Measurements from ENCODE around the gene FAIM2.

Gene FAIM2

DNA sequence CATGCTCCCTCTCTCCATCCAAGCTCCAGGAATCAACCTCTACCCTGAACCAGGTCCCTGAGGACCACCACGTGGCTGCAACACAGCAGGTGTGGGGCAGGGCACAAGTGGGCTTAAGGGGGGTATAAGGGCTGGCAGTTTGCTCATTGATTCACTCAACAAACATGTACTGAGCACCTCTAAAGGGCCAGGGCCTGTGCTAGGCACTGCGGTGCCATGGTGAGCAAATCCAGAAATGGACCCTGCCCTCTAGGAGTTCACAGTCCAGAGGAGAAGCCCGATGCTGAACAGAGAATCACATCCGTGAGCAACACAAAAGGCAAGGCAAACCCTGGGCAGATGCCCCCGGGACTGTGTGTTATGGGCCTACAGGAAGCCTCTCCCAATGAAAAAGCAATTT, 40.3 kb upstream of the FAIM2 start:
- Histone ChIP-seq H3K9ac (ENCODE audit: low read depth, low read length) (no peak overlapping the region), H3K4me1 (ENCODE audit: insufficient read depth, low read length) (peaks cover 11% of the 10 kb centered on the region), H3K36me3 (ENCODE audit: insufficient read depth, low read length) (no peaks in the 10 kb centered on the region), H3K9me3 (ENCODE audit: control insufficient read depth, insufficient read depth, low read length) (no peaks in the 10 kb centered on the region)

DNA sequence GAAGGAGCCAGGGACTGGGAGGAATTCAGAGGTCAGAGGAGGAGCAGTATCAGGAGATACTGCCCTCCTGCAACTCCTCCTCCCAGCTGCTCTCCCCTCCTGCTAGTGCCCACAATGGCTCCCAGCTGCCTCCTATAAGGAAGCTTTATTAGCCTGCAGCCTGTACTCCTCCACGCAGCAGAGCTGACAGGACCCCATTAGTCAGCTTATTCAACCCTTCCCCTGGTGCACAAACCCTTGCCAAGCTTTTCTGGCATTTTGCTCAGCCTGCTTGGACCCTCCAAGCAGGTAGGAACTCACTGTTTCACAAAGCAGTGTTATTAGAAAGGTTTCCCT, 39.9 kb upstream of the FAIM2 start:
- Histone ChIP-seq H3K36me3 (ENCODE audit: insufficient read depth, low read length) (no peaks in the 10 kb centered on the region), H3K9ac (ENCODE audit: low read depth, low read length) (no peak overlapping the region), H3K4me1 (ENCODE audit: insufficient read depth, low read length) (peaks cover 11% of the 10 kb centered on the region), H3K9me3 (ENCODE audit: control insufficient read depth, insufficient read depth, low read length) (no peaks in the 10 kb centered on the region)

DNA sequence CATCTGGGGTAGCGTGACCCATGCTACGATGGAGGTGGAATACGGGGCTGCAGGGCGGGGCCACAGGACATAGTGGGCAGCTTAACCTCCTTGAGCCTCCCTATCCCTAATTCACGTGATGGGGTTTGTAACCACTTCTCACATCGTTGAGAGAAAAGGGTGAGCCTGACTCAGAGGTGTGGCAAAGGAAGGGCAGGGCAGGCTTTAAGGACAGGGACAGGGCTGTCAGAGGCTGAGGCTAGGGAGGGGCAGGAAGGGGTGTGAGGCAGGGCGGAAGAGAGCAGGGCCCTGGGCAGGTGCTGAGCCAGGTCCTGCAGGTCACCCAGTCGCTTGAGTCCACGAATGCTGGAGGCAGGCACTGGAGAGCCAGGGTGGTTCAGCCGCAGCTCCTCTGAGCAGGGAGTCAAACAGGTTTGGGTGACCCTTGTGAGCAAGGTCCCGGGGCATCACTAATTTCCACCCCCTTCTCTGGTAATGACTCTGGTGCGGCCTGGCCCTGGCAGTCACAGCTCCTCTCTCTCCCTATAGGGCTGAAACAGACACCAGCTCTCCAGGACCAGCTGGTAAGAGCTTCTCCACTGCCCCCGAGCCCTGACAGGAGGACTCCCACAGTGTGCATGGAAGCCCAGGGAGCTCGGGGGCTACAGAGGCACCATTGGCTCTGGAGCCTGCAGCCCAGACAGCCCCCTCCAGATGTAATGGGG, 39.4 kb upstream of the FAIM2 start:
- Histone ChIP-seq H3K9me3 (ENCODE audit: control insufficient read depth, insufficient read depth, low read length) (no peaks in the 10 kb centered on the region), H3K4me1 (ENCODE audit: insufficient read depth, low read length) (peaks cover 11% of the 10 kb centered on the region), H3K9ac (ENCODE audit: low read depth, low read length) (no peak overlapping the region), H3K36me3 (ENCODE audit: insufficient read depth, low read length) (no peaks in the 10 kb centered on the region)

DNA sequence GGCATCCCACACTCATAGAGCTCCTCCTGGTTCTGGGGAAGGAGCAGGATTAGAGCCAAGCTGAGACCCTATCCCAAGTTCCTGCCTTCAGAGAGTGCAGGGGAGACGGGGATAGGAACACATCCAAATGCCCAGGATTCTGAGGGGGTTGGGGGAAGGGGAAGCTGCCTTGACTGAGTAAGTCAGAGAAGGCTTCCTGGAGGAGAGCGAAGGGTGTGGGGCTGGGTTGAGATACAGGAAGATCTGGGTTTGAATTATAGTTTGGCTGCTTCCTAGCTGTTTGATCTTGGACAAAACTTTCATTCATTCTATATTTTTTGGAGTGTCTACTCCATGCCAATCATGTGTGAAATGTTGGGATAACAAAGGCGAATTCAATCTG, 38.8 kb upstream of the FAIM2 start:
- H3K9me3 ChIP-seq (ENCODE audit: control insufficient read depth, insufficient read depth, low read length), result no peaks in the 10 kb centered on the region
- no peak overlapping the region for H3K9ac ChIP-seq (ENCODE audit: low read depth, low read length)
- H3K36me3 ChIP-seq (ENCODE audit: insufficient read depth, low read length), result no peaks in the 10 kb centered on the region
- H3K4me1 ChIP-seq (ENCODE audit: insufficient read depth, low read length), result peaks cover 11% of the 10 kb centered on the region

DNA sequence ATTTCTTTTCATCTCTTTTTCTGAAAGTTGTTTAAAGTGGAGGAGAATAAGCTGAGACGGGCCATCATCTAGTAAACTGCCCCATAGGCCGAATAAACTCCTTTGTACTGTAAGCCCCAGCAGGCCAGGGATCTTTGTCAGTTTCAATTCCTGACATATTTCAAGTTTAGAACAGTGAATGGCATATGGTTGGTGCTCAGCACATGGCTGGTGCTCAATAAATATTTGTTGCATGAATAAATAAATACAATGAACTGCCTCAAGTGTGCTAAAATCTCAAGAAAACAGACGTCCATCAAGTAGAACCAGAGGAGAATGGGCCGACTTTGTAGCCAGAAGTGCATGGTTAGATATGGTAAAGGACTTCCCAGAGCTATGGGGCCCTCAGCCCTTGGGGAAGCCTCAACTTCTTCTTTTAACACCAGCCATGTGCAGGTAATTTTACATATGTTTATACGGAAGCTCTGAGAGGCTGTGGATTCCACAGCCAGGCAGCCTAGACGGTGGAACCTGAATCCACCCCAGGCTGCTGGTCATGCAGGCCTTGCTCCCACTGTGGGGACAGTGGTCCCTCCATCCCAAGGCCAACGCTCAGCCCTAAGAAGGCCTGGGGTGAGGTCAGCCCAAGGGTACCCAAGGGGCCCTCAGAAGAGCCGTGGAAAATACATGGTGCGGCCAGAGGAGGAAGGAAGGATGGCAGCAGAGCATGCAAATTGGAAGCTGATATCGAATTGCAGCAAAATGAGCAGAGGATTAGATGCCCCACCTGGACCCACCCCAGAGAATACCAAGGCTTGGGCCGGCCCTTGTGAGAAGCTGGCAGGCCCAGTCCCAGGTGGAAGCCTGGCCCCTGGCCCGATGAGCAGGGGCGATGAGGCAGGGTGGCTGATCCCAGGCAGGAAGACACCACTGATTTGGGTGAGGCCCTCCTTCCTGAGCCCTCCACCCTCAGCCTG, 38.1 kb upstream of the FAIM2 start:
- Histone ChIP-seq H3K36me3 (ENCODE audit: insufficient read depth, low read length) (no peaks in the 10 kb centered on the region), H3K9ac (ENCODE audit: low read depth, low read length) (no peak overlapping the region), H3K9me3 (ENCODE audit: control insufficient read depth, insufficient read depth, low read length) (no peaks in the 10 kb centered on the region), H3K4me1 (ENCODE audit: insufficient read depth, low read length) (peaks cover 11% of the 10 kb centered on the region)

DNA sequence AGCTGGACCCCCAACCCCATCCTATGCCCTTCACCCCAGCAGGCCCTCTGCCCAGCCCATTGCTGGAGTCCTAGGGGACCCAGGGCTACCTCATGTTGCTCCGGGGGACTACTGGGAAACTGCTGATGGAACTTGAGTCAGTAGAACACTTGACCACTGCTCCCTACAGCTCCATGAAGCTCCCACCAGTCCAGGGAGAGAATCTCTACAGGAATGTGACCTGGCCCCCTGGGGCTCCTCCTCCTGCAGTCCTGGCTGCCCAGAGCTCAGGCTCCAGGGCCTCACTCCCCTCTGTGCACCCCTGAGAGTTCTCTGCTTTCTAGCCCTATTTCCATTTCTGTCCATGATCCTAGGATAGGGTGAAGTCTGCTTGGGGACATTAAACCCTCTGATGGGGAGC, 36.0 kb upstream of the FAIM2 start:
- Histone ChIP-seq H3K9ac (ENCODE audit: low read depth, low read length) (no peak overlapping the region), H3K4me1 (ENCODE audit: insufficient read depth, low read length) (no peaks in the 10 kb centered on the region; the same call in 1 of the 2 replicates), H3K9me3 (ENCODE audit: control insufficient read depth, insufficient read depth, low read length) (no peaks in the 10 kb centered on the region), H3K36me3 (ENCODE audit: insufficient read depth, low read length) (no peaks in the 10 kb centered on the region)

DNA sequence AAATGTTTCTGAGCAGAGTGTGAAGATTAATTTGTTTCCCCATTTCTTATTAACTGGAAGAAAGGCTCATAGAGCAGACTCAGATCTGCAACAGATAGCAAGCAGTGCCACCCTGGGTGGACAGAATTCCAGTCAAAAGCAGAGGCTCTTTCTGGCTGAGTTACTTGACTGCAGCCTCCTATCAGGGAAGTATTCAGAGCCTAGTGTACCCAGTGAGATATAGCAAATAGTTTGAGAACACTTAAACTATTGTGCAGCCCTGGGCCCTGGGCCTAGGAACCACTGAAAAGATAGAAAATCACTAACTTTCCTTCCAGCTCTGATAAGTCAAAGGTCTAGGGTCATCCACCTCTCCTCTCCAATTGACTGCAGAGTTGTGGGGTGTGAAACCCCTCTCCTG, 35.6 kb upstream of the FAIM2 start:
- Histone ChIP-seq H3K4me1 (ENCODE audit: insufficient read depth, low read length) (no peaks in the 10 kb centered on the region; the same call in 1 of the 2 replicates), H3K36me3 (ENCODE audit: insufficient read depth, low read length) (no peaks in the 10 kb centered on the region), H3K9me3 (ENCODE audit: control insufficient read depth, insufficient read depth, low read length) (no peaks in the 10 kb centered on the region), H3K9ac (ENCODE audit: low read depth, low read length) (no peak overlapping the region)

DNA sequence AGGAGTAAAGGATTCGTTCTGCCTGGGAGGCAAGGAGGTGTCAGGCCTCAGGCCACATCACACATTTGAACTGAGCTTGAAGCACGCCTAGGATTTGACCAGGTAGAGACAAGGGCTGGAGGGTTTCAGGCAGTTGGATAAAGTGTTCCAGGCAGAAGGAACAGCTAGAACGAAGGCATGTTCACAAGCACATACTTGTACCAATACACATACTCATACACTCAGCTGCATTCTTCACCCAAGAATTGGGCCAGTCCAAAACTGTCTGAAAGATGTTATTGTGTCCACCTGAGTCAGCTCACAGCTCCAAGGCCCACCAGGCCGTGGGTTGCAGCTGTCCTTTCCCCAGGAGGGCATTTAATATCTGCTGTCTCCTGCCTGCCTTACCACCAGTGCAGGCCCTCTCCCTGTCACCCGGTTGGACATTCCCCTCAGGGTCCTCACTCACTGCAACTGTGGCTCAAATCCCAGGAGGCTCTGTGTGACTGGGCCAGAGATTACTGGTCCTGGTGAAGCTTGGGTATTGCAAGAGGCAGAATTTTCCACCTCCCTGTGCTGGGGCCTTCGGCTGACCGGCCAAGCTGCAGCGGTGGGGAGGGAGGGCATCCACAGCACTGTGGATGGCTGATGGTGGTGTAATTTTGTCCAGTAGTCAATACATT, 34.1 kb upstream of the FAIM2 start:
- no peaks in the 10 kb centered on the region for H3K36me3 ChIP-seq (ENCODE audit: insufficient read depth, low read length)
- H3K9me3 ChIP-seq (ENCODE audit: control insufficient read depth, insufficient read depth, low read length), result no peaks in the 10 kb centered on the region
- no peaks in the 10 kb centered on the region; the same call in 1 of the 2 replicates for H3K4me1 ChIP-seq (ENCODE audit: insufficient read depth, low read length)
- H3K9ac ChIP-seq (ENCODE audit: low read depth, low read length), result no peak overlapping the region

DNA sequence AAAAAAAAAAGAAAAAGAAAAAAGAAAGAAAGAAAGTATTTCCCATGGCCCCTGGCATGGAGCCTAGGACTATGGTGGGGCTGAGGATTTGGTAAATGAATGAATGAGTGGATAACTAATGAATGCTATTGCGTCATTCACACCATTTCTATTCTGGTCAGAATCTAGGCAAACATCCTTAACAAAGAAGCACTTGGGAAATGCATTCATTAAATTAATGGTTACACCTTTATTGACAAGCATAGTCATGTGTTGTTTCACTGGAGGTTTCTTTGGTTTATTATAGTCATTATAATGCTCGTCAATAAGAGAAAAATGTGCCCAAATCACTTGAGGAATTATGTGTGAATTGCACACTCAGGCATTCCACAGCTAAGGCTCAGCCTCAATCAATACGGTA, 33.2 kb upstream of the FAIM2 start:
- Histone ChIP-seq H3K36me3 (ENCODE audit: insufficient read depth, low read length) (no peaks in the 10 kb centered on the region), H3K9me3 (ENCODE audit: control insufficient read depth, insufficient read depth, low read length) (no peaks in the 10 kb centered on the region), H3K9ac (ENCODE audit: low read depth, low read length) (no peak overlapping the region), H3K4me1 (ENCODE audit: insufficient read depth, low read length) (no peaks in the 10 kb centered on the region)

DNA sequence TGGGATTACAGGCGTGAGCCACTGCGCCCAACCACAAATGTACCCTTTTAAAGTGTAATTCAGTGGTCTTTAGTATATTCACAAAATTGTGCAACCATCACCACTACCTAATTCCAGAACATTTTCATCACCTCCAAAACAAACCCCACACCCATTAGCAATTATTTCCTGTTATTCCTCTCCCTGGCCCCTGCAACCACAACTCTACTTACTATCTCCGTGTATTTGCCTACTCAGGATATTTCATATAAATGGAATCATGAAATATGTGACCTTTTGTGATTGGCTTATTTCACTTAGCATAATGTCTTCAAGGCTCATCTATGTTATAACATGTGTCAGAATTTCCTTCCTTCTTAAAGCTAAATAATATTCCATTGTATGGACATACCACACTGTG, 30.8 kb upstream of the FAIM2 start:
- Histone ChIP-seq H3K9ac (ENCODE audit: low read depth, low read length) (no peak overlapping the region), H3K4me1 (ENCODE audit: insufficient read depth, low read length) (no peaks in the 10 kb centered on the region), H3K9me3 (ENCODE audit: control insufficient read depth, insufficient read depth, low read length) (no peaks in the 10 kb centered on the region), H3K36me3 (ENCODE audit: insufficient read depth, low read length) (no peaks in the 10 kb centered on the region)

DNA sequence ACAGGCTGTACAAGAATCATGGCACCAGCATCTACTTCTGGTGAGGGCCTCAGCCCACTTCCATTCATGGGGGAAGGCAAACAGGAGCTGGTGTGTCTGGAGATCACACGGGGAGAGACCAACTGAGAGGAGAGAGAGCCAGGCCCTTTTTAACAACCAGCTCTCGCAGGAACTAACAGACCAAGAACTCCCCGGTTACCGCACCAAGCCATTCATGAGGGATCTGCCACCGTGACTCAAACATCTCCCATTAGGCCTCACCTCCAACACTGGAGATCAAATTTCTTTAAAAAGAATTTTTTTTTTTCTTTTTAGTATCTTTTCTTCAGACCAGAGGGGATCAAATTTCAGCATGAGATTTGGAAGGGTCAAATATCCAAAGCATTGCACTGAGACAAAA, 30.1 kb upstream of the FAIM2 start:
- H3K9me3 ChIP-seq (ENCODE audit: control insufficient read depth, insufficient read depth, low read length), result no peaks in the 10 kb centered on the region
- no peaks in the 10 kb centered on the region for H3K36me3 ChIP-seq (ENCODE audit: insufficient read depth, low read length)
- H3K9ac ChIP-seq (ENCODE audit: low read depth, low read length), result no peak overlapping the region
- no peaks in the 10 kb centered on the region for H3K4me1 ChIP-seq (ENCODE audit: insufficient read depth, low read length)

DNA sequence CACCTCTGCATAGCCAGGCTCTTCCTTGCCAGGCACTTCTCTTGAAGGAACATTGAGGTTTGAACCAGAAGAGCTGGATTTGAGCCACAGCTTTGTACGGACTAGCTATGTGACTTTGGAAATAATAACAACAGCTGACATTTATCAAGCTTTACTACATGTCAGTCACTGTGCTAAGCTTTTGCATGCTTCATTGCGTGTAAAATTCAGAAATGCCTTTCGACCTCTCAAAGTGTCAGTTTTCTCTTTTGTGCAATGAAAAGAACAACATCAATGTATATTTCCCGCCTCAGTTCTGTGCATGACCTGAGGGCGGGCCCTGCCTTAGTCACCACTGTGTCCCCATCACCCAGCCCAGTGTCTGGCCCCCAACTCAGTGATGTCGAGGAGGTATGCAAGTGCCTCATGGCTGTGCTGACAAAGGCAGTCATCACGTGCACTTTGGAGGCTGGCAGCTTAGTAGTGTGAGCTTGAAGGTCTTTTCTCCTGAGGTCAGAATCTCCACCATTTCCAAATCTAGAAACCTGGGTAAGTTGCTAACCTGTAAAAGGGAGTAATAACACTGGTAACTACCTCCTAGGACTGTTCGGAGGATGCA, 28.9 kb upstream of the FAIM2 start:
- Histone ChIP-seq H3K36me3 (ENCODE audit: insufficient read depth, low read length) (no peaks in the 10 kb centered on the region), H3K9me3 (ENCODE audit: control insufficient read depth, insufficient read depth, low read length) (no peaks in the 10 kb centered on the region), H3K4me1 (ENCODE audit: insufficient read depth, low read length) (no peaks in the 10 kb centered on the region), H3K9ac (ENCODE audit: low read depth, low read length) (no peak overlapping the region)

DNA sequence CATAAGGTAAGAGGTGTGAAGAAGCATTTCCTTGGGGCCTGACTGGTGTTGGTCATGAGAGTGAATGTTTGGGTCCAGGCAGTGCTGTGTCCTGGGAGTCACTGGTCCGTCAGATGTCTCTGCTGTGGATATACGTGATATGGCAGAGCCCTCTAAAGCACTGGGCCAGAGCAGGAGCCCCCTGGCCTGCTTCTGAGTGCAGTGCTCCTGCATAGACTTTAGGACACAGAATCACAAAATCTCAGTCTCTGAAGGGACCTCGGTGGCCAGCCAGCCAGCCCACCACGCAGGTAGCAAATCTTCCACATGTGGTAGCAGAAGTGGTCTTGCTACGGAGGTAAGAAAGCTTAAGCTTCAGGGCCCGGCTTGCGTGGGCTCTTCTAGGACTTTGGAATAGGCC, 28.3 kb upstream of the FAIM2 start:
- H3K9ac ChIP-seq (ENCODE audit: low read depth, low read length), result no peak overlapping the region
- no peaks in the 10 kb centered on the region for H3K9me3 ChIP-seq (ENCODE audit: control insufficient read depth, insufficient read depth, low read length)
- no peaks in the 10 kb centered on the region for H3K4me1 ChIP-seq (ENCODE audit: insufficient read depth, low read length)
- H3K36me3 ChIP-seq (ENCODE audit: insufficient read depth, low read length), result no peaks in the 10 kb centered on the region

DNA sequence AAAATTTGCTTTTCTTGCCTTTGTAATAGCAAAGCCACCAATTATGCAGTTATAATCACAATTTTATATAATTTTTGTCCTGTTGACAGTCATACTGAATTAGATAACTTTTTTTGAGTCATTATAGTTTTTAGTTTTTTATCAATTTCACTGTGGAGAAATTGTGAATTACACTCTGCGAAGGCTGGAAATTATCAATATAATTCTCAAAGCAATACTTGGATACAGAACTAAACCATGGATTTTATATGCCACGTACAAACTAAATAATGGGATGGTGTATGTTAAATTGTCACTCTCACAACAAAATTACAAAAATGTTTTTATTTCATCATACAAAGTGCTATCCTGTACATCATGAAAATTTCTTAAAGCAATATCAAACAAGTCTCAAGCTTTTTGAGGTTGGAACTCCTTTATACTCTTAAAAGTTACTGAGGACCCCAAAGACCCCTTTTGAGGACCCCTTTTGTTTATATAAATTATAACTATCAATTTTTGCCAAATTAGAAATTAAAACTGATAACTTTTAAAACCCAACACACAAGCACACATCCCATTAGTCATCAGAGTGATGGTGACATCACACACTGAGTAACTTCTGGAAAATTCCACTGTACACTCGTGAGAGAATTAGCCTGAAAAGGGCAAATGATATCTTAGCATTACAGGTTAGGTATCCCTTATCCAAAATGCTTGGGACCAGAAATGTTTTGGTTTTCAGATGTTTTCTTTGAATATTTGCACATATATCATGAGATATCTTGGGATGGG, 27.0 kb upstream of the FAIM2 start:
- H3K9me3 ChIP-seq (ENCODE audit: control insufficient read depth, insufficient read depth, low read length), result no peaks in the 10 kb centered on the region
- no peak overlapping the region for H3K9ac ChIP-seq (ENCODE audit: low read depth, low read length)
- no peaks in the 10 kb centered on the region for H3K4me1 ChIP-seq (ENCODE audit: insufficient read depth, low read length)
- H3K36me3 ChIP-seq (ENCODE audit: insufficient read depth, low read length), result no peaks in the 10 kb centered on the region

Data from ES-I3 (cell line).